NCI-H1105 treated with DMSO at 0.1 percent for 48 hours (cell line): ENCODE results near the gene SLC16A3.
"Not testable (repeated sequence)": the region's sequence is repeated elsewhere in the genome, so short reads cannot be mapped to it uniquely, and the experiment has no call there.

Experiments
- DNase-seq: peaks from one replicate; lab custom pipeline; 2025; lab: John Stamatoyannopoulos, UW

Gene SLC16A3

GRCh38 chr17:82228842-82229697, at the start of gene SLC16A3:
SLC16A3 (plus strand) TSS chr17:82229042; CDS start chr17:82236009, 6,967 bp downstream.
- peak; percentile 11 for DNase-seq

- no peak for DNase-seq
Measured at GRCh38 chr17:82179412-82179811, 49.4 kb upstream of the SLC16A3 start.

- DNase-seq: no peak
Measured at GRCh38 chr17:82179946-82180475, 48.8 kb upstream of the SLC16A3 start.

GRCh38 chr17:82180776-82181528, 47.9 kb upstream of the SLC16A3 start:
- no peak for DNase-seq

- no peak for DNase-seq
Measured at GRCh38 chr17:82184761-82185160, 44.1 kb upstream of the SLC16A3 start.

- no peak for DNase-seq
Measured at GRCh38 chr17:82186221-82186620, 42.6 kb upstream of the SLC16A3 start.

- no peak for DNase-seq
Measured at GRCh38 chr17:82187500-82187899, 41.3 kb upstream of the SLC16A3 start.

GRCh38 chr17:82188001-82188961, 40.6 kb upstream of the SLC16A3 start:
- DNase-seq: no peak

- not testable (repeated sequence) for DNase-seq
Measured at GRCh38 chr17:82193050-82193449, 35.8 kb upstream of the SLC16A3 start.

- no peak for DNase-seq
Measured at GRCh38 chr17:82193520-82194220, 35.2 kb upstream of the SLC16A3 start.

- no peak for DNase-seq
Measured at GRCh38 chr17:82194765-82195164, 34.1 kb upstream of the SLC16A3 start.

- no peak for DNase-seq
Measured at GRCh38 chr17:82195675-82196672, 32.9 kb upstream of the SLC16A3 start.

- no peak for DNase-seq
Measured at GRCh38 chr17:82198092-82198491, 30.8 kb upstream of the SLC16A3 start.

GRCh38 chr17:82199496-82199895, 29.3 kb upstream of the SLC16A3 start:
- DNase-seq: no peak

GRCh38 chr17:82200135-82200534, 28.7 kb upstream of the SLC16A3 start:
- DNase-seq: no peak

- DNase-seq: no peak
Measured at GRCh38 chr17:82200743-82201497, 27.9 kb upstream of the SLC16A3 start.

GRCh38 chr17:82201498-82201910, 27.3 kb upstream of the SLC16A3 start:
- DNase-seq: no peak

GRCh38 chr17:82202981-82203380, 25.9 kb upstream of the SLC16A3 start:
- no peak for DNase-seq

GRCh38 chr17:82203920-82204319, 24.9 kb upstream of the SLC16A3 start:
- DNase-seq: no peak
